K562 (cell line): ENCODE data around the gene C5AR2. TPM values are rescaled to one million over a fixed set of nuclear protein-coding genes. Genes with fewer than 3 reads are reported as not detected.

ENCODE experiments used
- ATAC-seq: fragments of 200-7000 bp; cut with Tn5 transposase; 3 replicates; pipeline ENCODE4 v1.9.1; 2020; ENCODE audit warnings: moderate library complexity
- BruUV-seq: library from RNA; stranded (reverse); fragments of 400-500 nt; replicated peaks from 2 replicates; lab custom pipeline; 2021; lab: Mats Ljungman, UMichigan
- CTCF ChIA-PET: fragments of 300-600 bp; formaldehyde crosslinking; extraction: SDS; loops from one replicate; lab custom pipeline; 2021; ENCODE audit warnings: low intra/inter-chr PET ratio; lab: Yijun Ruan, JAX
- POLR2A ChIA-PET: fragments of 300-600, 350-650 bp; sonication (Branson Sonifier 250); formaldehyde crosslinking; extraction: SDS; loops from one replicate; lab custom pipeline; 2021; ENCODE audit warnings: antibody characterized with exemption, inconsistent platforms; lab: Yijun Ruan, JAX
- DNase-seq, 4 experiments: peaks; one replicate each; pipeline versions ENCODE4 v3.0.0 to v3.0.0-alpha.2; 2011 to 2018; ENCODE audit warnings: low spot score in 3 of 4, mixed read lengths in 3 of 4; ENCODE audit errors: extremely low read depth in 1 of 4
- FAIRE-seq: peaks from 2 replicates; lab custom pipeline; 2011; peaks lifted over from hg19 to GRCh38; lab: Jason Lieb, UNC
- H2AFZ ChIP-seq: 2 replicates; pipeline ENCODE4 v1.6.0; 2011; ENCODE audit warnings: low read depth, low read length, control low read depth, inconsistent platforms
- H3K27ac ChIP-seq: fragments of 200-600 bp; 3 replicates; pipeline ENCODE4 v1.8.0; 2011; ENCODE audit warnings: low read depth, mild to moderate bottlenecking, control low read depth, inconsistent platforms, low read length, moderate library complexity, mixed read lengths; ENCODE audit errors: extremely low read depth
- H3K27me3 ChIP-seq, 2 experiments: fragments of 300-600 bp in 1 of 2; 2 replicates in 1 of 2; 3 replicates in 1 of 2; pipeline versions ENCODE4 v1.6.0 to v1.8.0; 2011; ENCODE audit warnings: inconsistent platforms in 2 of 2, low read length in 2 of 2, mild to moderate bottlenecking in 1 of 2, mixed read lengths in 1 of 2, moderate library complexity in 1 of 2; ENCODE audit not compliant: control insufficient read depth in 2 of 2, insufficient read depth in 2 of 2
- H3K36me3 ChIP-seq: fragments of 300-600 bp; 3 replicates; pipeline ENCODE4 v1.8.0; 2011; ENCODE audit warnings: mild to moderate bottlenecking, low read length, inconsistent platforms; ENCODE audit not compliant: control insufficient read depth, insufficient read depth
- H3K4me1 ChIP-seq, 2 experiments: fragments of 200-600 bp in 1 of 2; replicated peaks in 1 of 2; 2 replicates in 1 of 2; 3 replicates in 1 of 2; pipeline versions ENCODE4 v1.5.1 to v1.8.0; 2011; ENCODE audit warnings: inconsistent platforms in 2 of 2, low read length in 2 of 2, mild to moderate bottlenecking in 1 of 2, mixed read lengths in 1 of 2, moderate library complexity in 1 of 2; ENCODE audit not compliant: control insufficient read depth in 2 of 2, insufficient read depth in 2 of 2
- H3K4me2 ChIP-seq: 2 replicates; pipeline ENCODE4 v1.6.1; 2011; ENCODE audit warnings: low read length, control low read depth, inconsistent platforms, mixed read lengths; ENCODE audit not compliant: insufficient read depth
- H3K4me3 ChIP-seq: fragments of 200-600 bp; sonication (generic), shearing (Covaris generic); 2 replicates; pipeline ENCODE4 v1.5.1; 2016; ENCODE audit warnings: control low read depth, inconsistent platforms
- H3K79me2 ChIP-seq: fragments of 200-600 bp; 3 replicates; pipeline ENCODE4 v1.8.0; 2011; ENCODE audit warnings: low read length, inconsistent platforms; ENCODE audit not compliant: control insufficient read depth, insufficient read depth
- H3K9ac ChIP-seq, 2 experiments: 2 replicates each; pipeline versions ENCODE4 v1.6.0 to v1.6.1; 2011; ENCODE audit warnings: low read depth in 2 of 2, low read length in 2 of 2, control low read depth in 1 of 2, inconsistent platforms in 1 of 2, mild to moderate bottlenecking in 1 of 2, mixed read lengths in 1 of 2; ENCODE audit not compliant: insufficient read depth in 1 of 2
- H3K9me1 ChIP-seq: one replicate; pipeline ENCODE4 v1.6.0; 2011; ENCODE audit warnings: inconsistent platforms, mild to moderate bottlenecking, low read length, moderate library complexity; ENCODE audit not compliant: control insufficient read depth, insufficient read depth
- H3K9me3 ChIP-seq: replicated peaks from 2 replicates; pipeline ENCODE4 v1.5.1; 2011; ENCODE audit warnings: low read depth, low read length, inconsistent platforms; ENCODE audit not compliant: control insufficient read depth, insufficient read depth
- H4K20me1 ChIP-seq: replicated peaks from 2 replicates; pipeline ENCODE4 v1.6.1; 2011; ENCODE audit warnings: low read length, inconsistent platforms, mixed read lengths; ENCODE audit not compliant: control insufficient read depth, insufficient read depth
- ATF1 ChIP-seq, 2 experiments: fragments of 450-650 bp in 1 of 2; IDR thresholded peaks; 2 replicates each; pipeline ENCODE4 v1.6.1; 2016; ENCODE audit warnings: missing compliant biosample characterization in 1 of 2, missing genetic modification characterization in 1 of 2
- FIP1L1 ChIP-seq: fragments of 200-400 bp; formaldehyde crosslinking; IDR thresholded peaks from 2 replicates; pipeline ENCODE4 v1.6.1; 2018; ENCODE audit warnings: mild to moderate bottlenecking, low read depth, low read length; ENCODE audit not compliant: poor library complexity, severe bottlenecking
- FOS ChIP-seq: IDR thresholded peaks from 3 replicates; pipeline ENCODE4 v1.6.1; 2011; ENCODE audit not compliant: insufficient read length; ENCODE audit errors: extremely low read depth
- KAT7 ChIP-seq: sonication (generic); formaldehyde crosslinking; IDR thresholded peaks from 2 replicates; pipeline ENCODE4 v1.8.0; 2022; ENCODE audit warnings: missing genetic modification reagents, mild to moderate bottlenecking, borderline replicate concordance
- NFATC3 ChIP-seq: fragments of 450-650 bp; IDR thresholded peaks from 2 replicates; pipeline ENCODE4 v1.6.1; 2017; ENCODE audit warnings: mild to moderate bottlenecking
- POLR2G ChIP-seq: fragments of 200-400 bp; formaldehyde crosslinking; IDR thresholded peaks from 2 replicates; pipeline ENCODE4 v1.6.1; 2017; ENCODE audit warnings: low read depth, mild to moderate bottlenecking, antibody characterized with exemption, low read length, moderate library complexity
- PREB ChIP-seq: sonication (generic); formaldehyde crosslinking; IDR thresholded peaks from 2 replicates; pipeline ENCODE4 v1.8.1; 2023; ENCODE audit warnings: mild to moderate bottlenecking, missing genetic modification reagents
- PURB ChIP-seq: sonication (generic); formaldehyde crosslinking; IDR thresholded peaks from 2 replicates; pipeline ENCODE4 v1.9.0; 2021; ENCODE audit warnings: low read depth, mild to moderate bottlenecking, missing genetic modification reagents
- RBFOX2 ChIP-seq: fragments of 200-400 bp; formaldehyde crosslinking; IDR thresholded peaks from 2 replicates; pipeline ENCODE4 v1.6.1; 2017; ENCODE audit warnings: low read depth, mild to moderate bottlenecking, low read length, moderate library complexity
- THRAP3 ChIP-seq: fragments of 450-650 bp; IDR thresholded peaks from 2 replicates; pipeline ENCODE4 v1.6.1; 2016; ENCODE audit warnings: mild to moderate bottlenecking, inconsistent platforms, borderline replicate concordance
- ZFX ChIP-seq: sonication (generic); formaldehyde crosslinking; IDR thresholded peaks from 2 replicates; pipeline ENCODE4 v1.8.0; 2022; ENCODE audit warnings: mild to moderate bottlenecking, missing genetic modification reagents, moderate library complexity
- ZNF274 ChIP-seq: IDR thresholded peaks from 2 replicates; pipeline ENCODE4 v1.6.1; 2011; ENCODE audit warnings: low read depth, mild to moderate bottlenecking, low read length, moderate library complexity, borderline replicate concordance
- ZNF3 ChIP-seq: fragments of 250-450 bp; sonication (Bioruptor Pico); IDR thresholded peaks from 2 replicates; pipeline ENCODE4 v1.5.0; 2021; ENCODE audit warnings: mild to moderate bottlenecking, moderate library complexity
- ZNF324 ChIP-seq: fragments of 250-450 bp; sonication (Bioruptor Pico); IDR thresholded peaks from 2 replicates; pipeline ENCODE4 v1.4.0; 2020; ENCODE audit warnings: mild to moderate bottlenecking
- whole genome bisulfite sequencing: fragments of 100-300 bp; shearing (Covaris generic); methylation state at CpG from one replicate; pipeline ENCODE4 v1.1.6; 2016; ENCODE audit warnings: low coverage, mixed read lengths; ENCODE audit not compliant: insufficient coverage; ENCODE audit errors: missing lambda C conversion rate; 5-methylcytosine and 5-hydroxymethylcytosine counted together
- in situ Hi-C: fragments of 300-500 bp; cut with MboI; formaldehyde crosslinking; loops from 4 replicates; pipeline ENCODE4 v1.15.0; 2018; ENCODE audit warnings: inconsistent platforms, mixed read lengths
- intact Hi-C: fragments of 100-400 bp; cut with micrococcal nuclease; formaldehyde crosslinking; loops from 2 replicates; pipeline ENCODE4 v1.14.2; 2022
- polyA plus RNA-seq, 8 experiments: library from polyadenylated mRNA; depleted of rRNA in 4 of 8; stranded (reverse) in 5 of 8; unstranded in 3 of 8; fragments of >200 nt; fragmentation: Nextera tagmentation in 2 of 8; fragmentation: Illumina TruSeq in 1 of 8; extraction: Ambion mirVana in 2 of 8; extraction: Trizol in 1 of 8; gene quantifications; 2 replicates each; pipeline versions ENCODE4 v1.2.1 to v1.2.3, GENCODE V29; 2011 to 2014; ENCODE audit warnings: inconsistent platforms in 1 of 8, missing spikeins in 1 of 8
- total RNA-seq, 7 experiments: library from RNA; depleted of rRNA in 6 of 7; stranded (reverse); fragments of >200 nt in 6 of 7; fragmentation: Illumina TruSeq in 2 of 7; extraction: Trizol in 2 of 7; gene quantifications; 2 replicates each; pipeline versions ENCODE4 v1.2.1 to v1.2.3, GENCODE V29; 2011 to 2021; ENCODE audit warnings: low replicate concordance in 1 of 7

Gene C5AR2
- total and polyA plus RNA-seq, 9 of the 15 experiments (the other 6 are each of a cell fraction or from before 2014, with no cell fraction given) = 0.01 to 1.1 (median 0.13) TPM

GRCh38 chr19:47352095-47352494 is 20.1 kb downstream of the C5AR2 start (continued):
- TF ChIP-seq FOS (peak; percentile 58), ATF1 (CRISPR knock-in tag; IDR thresholded peaks at IDR 0.05) (peak; percentile 70), ATF1 (tag; IDR thresholded peaks at IDR 0.05) (peak; percentile 89)

- peaks cover 3% of the 10 kb centered on the region; the same call in 1 of the 2 replicates for H4K20me1 ChIP-seq
- 97% methylated on average over 19 of the region's 24 CpGs for WGBS
- no peak for ATAC-seq
Observed at GRCh38 chr19:47353307-47353712, 21.3 kb downstream of the C5AR2 start.

More at GRCh38 chr19:47353307-47353712, 21.3 kb downstream of the C5AR2 start:
- BruUV-seq = no TSS peak
- in situ Hi-C loops = no loop called here
- Histone ChIP-seq H2AFZ (no peak overlapping the region), H3K79me2 (peaks cover 61% of the 10 kb centered on the region), H3K9ac (peak overlapping the region in 1 of 2 experiments; percentile 47; a peak in 1 of 4 replicates), H3K9me3 (no peaks in the 10 kb centered on the region), H3K27ac (no peak overlapping the region), H3K4me3 (no peak overlapping the region)
- CTCF ChIA-PET = no interaction called here
- TF ChIP-seq THRAP3 (no peak), ZNF3 (CRISPR knock-in tag) (no peak), FIP1L1 (no peak), RBFOX2 (peak; percentile 51), NFATC3 (no peak), KAT7 (CRISPR knock-in tag) (no peak), PREB (CRISPR knock-in tag) (no peak), ZNF324 (CRISPR knock-in tag) (no peak), ZFX (no peak), ZNF274 (no peak), POLR2G (0 out of 2 replicates have a peak, but pooled peaks have one; percentile 32), PURB (no peak)
- TF ChIP-seq, all 486 proteins: peak for 2
- intact Hi-C loops = no loop called here
- H3K4me2 ChIP-seq = no peak overlapping the region
- DNase-seq (no peak), FAIRE-seq (no peak)
- POLR2A ChIA-PET = no interaction called here
- no peaks in the 10 kb centered on the region for H3K27me3 ChIP-seq
- peaks cover 21 to 31% of the 10 kb centered on the region in 2 experiments for H3K4me1 ChIP-seq
- peaks cover 74% of the 10 kb centered on the region for H3K36me3 ChIP-seq
- H3K9me1 ChIP-seq = no peaks in the 10 kb centered on the region
